Daoy (cell line): ENCODE measurements around the gene NEDD4L. TPM values are rescaled to one million over a fixed set of nuclear protein-coding genes. Genes with fewer than 3 reads are reported as not detected.
A peak's percentile ranks its signal among the peaks of the same experiment; 100 is the strongest.

Experiments used
- DNase-seq: peaks from one replicate; pipeline ENCODE4 v3.0.0-alpha.2; 2015; ENCODE audit warnings: low read depth
- total RNA-seq: library from RNA; depleted of rRNA; stranded (reverse); fragments of >200 nt; shearing (Covaris generic); gene quantifications from 2 replicates; pipeline ENCODE4 v1.2.3, GENCODE V29; 2014

Gene NEDD4L
- total RNA-seq, 1 experiment from 2014 or later = 31.4 TPM

- no peak for DNase-seq
These were observed 8.9 kb downstream of the NEDD4L start for GRCh38 chr18:58052960-58053359.

GRCh38 chr18:58054041-58054781 lies 10.2 kb downstream of the NEDD4L start:
- DNase-seq = peak; percentile 40

GRCh38 chr18:58055890-58056558 lies 12.0 kb downstream of the NEDD4L start:
- DNase-seq = no peak

- no peak for DNase-seq
These were observed 12.8 kb downstream of the NEDD4L start for GRCh38 chr18:58056852-58057251.

GRCh38 chr18:58057291-58057965 lies 13.4 kb downstream of the NEDD4L start:
- no peak for DNase-seq

- no peak for DNase-seq
These were observed 14.7 kb downstream of the NEDD4L start for GRCh38 chr18:58058720-58059119.

GRCh38 chr18:58060254-58060653 lies 16.2 kb downstream of the NEDD4L start:
- DNase-seq = no peak

- no peak for DNase-seq
These were observed 17.3 kb downstream of the NEDD4L start for GRCh38 chr18:58061349-58061748.

- peak; percentile 34 for DNase-seq
These were observed 20.5 kb downstream of the NEDD4L start for GRCh38 chr18:58064406-58064998.

- DNase-seq = no peak
These were observed 21.9 kb downstream of the NEDD4L start for GRCh38 chr18:58065956-58066355.

GRCh38 chr18:58067601-58068000 lies 23.6 kb downstream of the NEDD4L start:
- DNase-seq = no peak

- no peak for DNase-seq
These were observed 25.1 kb downstream of the NEDD4L start for GRCh38 chr18:58069099-58069498.

- DNase-seq = no peak
These were observed 25.8 kb downstream of the NEDD4L start for GRCh38 chr18:58069721-58070292.

- DNase-seq = no peak
These were observed 32.0 kb downstream of the NEDD4L start for GRCh38 chr18:58076052-58076451.

- DNase-seq = no peak
These were observed 33.3 kb downstream of the NEDD4L start for GRCh38 chr18:58077329-58077728.

GRCh38 chr18:58078889-58079573 lies 35.0 kb downstream of the NEDD4L start:
- no peak for DNase-seq

GRCh38 chr18:58080451-58080850 lies 36.4 kb downstream of the NEDD4L start:
- no peak for DNase-seq

- peak; percentile 60 for DNase-seq
These were observed 44.1 kb downstream of the NEDD4L start for GRCh38 chr18:58087928-58088690.

GRCh38 chr18:58088691-58089065 lies 44.7 kb downstream of the NEDD4L start:
- no peak for DNase-seq

- peak; percentile 61 for DNase-seq
These were observed 47.1 kb downstream of the NEDD4L start for GRCh38 chr18:58091099-58091611.
